Measurements from ENCODE around the gene KLF11.

KLF11 gene

DNA sequence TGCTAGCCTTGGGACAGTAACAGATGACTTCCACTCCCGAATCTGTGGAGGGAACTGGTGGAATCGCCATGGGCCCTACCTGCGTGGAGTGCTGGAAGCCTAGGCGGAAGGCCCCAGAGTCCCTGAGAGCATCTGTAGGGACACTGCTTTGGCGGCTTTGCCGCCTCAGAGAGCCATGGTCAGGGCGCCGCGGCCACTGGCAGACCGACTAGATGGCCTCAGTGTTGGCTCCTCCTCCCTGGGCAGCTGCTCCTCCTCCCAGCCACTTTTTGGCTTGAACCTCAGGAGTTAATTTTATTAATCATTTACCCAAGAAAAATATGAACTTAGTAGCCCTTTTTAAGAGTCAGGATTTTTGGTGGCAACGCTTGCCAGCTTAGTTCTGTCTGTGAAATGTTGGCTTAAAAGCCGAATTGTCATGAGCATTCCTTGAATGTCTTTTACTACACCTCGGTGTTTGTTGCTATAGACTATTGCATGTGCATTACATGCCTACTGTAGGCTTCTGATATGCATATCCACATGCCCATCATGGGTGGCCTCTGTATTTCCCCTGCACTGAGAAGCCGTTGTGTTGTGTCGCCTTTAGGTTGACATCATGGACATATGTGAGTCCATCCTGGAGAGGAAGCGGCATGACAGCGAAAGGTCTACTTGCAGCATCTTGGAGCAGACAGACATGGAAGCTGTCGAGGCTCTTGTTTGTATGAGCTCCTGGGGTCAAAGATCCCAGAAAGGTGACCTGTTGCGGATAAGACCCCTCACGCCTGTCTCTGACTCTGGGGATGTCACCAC is 2.4 kb downstream of the KLF11 start:
- no peak for DNase-seq

DNA sequence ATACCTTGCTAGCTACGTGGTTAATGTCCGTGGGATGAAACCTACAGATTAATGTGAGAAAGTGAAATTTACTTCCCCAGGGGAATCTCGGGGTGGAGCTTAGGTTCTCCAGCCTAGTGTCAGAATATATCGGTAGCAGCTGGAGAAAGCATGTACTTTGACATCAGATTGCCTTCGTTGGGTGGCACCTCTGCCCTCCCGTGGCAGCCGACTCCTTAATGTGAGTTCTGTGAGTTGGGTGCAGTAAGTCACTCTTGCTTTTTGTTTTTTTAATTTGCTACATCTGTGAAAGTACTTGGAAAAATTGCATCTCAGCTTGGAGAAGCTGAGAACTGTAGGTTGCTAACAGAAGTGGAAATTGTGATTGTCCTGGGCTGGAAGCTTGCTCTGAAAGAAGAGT is 3.6 kb downstream of the KLF11 start:
- DNase-seq: no peak

DNA sequence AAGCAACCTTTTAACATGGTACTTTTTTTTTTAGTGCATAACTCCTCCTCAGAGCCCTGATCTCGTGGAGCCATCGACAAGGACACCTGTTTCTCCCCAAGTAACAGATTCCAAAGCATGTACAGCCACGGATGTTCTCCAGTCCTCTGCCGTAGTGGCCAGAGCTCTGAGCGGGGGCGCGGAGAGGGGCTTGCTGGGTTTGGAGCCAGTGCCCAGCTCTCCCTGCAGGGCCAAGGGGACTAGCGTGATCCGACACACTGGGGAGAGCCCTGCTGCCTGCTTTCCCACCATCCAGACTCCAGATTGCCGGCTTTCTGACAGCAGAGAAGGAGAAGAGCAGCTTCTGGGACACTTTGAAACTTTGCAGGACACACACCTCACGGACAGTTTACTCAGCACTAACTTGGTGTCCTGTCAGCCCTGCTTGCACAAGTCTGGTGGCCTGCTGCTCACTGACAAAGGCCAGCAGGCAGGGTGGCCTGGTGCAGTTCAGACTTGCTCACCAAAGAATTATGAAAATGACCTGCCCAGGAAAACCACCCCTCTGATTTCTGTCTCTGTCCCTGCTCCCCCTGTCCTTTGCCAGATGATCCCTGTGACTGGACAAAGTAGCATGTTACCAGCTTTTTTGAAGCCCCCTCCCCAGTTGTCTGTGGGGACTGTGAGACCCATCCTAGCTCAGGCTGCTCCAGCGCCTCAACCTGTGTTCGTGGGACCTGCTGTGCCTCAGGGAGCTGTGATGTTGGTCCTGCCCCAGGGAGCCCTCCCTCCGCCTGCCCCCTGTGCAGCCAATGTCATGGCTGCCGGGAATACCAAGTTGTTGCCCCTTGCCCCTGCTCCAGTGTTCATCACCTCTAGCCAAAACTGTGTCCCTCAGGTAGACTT is 4.5 kb downstream of the KLF11 start:
- no peak for DNase-seq

DNA sequence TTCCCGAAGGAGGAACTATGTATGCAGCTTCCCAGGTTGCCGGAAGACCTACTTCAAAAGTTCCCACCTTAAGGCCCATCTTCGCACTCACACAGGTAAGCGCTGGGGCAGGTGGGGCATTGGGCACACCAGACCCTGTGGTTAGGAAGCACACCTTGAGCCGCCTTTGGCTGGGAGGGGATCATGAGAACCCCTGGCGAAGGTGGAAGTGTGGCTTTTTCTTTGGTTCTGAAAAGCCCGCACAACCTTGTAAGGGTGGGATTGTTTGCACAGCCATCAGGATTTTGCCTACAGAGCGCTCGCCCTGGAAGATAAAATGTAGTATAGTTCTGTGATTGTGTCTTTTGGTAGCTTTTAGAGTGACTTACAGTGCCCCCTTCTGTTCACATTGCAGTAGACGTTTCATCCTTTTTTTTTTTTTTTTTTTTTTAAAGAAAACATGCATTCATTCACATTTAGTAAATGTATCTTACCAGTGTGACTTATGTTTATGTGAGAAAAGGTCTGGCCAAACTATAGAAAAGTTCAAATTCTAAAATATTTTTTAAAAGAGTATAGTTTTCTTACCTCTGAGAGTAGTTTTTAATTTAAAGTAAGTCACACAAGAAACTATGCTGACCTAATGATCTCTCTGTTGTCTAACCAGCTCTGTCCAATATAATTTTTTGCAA is 5.3 kb downstream of the KLF11 start:
- DNase-seq: no peak

DNA sequence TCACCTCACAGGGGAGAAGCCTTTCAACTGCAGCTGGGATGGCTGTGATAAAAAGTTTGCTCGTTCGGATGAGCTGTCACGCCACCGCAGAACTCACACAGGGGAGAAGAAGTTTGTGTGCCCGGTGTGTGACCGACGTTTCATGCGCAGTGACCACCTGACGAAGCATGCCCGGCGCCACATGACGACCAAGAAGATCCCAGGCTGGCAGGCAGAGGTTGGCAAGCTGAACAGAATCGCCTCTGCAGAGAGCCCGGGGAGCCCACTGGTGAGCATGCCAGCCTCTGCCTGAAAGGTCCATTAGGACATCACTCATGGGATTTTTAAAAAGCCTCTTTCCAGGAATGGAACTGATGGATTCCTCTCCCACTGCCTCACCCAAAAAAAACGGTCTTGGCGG is 8.9 kb downstream of the KLF11 start:
- DNase-seq: no peak

DNA sequence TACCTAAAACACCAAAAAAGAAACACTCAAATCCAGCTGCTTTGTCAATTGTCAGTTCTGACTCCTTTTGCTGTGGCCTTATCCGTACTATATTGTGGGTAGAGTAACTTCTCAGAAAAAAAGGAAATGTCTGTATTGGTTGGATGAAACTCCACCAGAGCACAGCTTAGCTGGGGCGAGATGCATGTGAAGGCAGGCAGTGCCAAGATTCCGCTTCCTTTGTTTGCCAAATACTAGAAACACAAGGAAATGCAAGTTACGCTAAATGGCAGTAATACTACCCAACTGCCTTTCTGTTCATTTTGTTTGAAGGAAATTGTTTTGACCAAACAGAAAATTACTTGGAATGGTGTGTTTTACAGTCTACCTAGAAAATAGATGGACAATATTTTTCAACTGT is 10.0 kb downstream of the KLF11 start:
- DNase-seq: no peak

DNA sequence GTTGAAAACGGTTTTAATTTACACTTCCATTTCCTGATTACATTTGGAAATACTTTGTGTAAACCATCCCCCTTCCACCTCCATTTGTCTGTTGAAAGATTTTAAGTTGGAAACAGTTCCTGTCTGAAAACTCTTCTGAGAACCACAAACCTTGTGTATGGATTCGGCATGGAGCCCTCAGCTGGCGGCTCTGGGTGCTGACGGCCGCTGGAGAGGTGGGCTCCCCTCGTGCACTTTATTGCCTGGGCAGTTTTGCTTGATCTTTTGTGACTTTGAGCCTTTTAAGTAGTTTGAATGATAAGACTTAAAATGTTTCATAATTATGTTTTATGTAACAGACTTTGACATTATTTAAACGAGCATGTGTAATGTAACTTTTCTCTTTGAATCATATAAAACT is 11.1 kb downstream of the KLF11 start:
- DNase-seq: no peak

DNA sequence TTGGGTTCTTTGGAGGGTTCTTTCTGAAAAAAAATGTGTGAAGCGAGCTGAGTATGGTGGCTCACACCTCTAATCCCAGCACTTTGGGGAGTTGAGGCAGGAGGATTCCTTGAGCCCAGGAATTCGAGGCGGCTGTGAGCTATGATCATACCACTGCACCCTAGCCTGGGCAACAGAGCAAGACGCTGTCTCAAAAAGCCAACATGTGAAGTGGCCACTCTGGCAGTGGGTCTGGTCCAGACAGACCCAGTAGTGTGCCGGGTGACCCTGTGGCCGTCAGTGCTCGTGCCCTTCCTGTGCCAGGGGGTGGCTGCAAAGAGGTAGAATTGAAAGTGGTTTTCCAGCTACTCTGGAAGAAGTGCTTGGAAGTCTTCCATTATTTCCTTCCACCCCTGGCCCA is 11.6 kb downstream of the KLF11 start:
- DNase-seq: no peak

DNA sequence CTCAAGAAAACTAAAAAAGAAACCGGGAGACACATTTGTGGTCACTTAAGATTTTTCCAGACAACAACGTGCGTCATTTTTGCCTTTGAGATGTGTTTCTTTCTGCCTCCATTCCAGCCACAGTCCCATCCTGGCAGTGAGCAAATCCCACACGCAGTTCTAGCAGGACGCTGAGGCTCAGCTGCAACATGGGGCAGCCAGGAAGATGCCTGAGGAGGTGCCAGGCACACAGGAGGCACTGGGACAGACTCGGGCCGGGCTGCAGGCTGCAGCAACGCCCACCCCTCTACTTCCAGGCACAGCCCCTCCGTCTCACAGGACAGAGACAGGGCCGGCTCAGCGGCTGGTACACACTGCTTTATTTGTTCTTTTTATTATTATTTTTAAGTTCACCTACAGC is 13.1 kb downstream of the KLF11 start:
- no peak for DNase-seq

DNA sequence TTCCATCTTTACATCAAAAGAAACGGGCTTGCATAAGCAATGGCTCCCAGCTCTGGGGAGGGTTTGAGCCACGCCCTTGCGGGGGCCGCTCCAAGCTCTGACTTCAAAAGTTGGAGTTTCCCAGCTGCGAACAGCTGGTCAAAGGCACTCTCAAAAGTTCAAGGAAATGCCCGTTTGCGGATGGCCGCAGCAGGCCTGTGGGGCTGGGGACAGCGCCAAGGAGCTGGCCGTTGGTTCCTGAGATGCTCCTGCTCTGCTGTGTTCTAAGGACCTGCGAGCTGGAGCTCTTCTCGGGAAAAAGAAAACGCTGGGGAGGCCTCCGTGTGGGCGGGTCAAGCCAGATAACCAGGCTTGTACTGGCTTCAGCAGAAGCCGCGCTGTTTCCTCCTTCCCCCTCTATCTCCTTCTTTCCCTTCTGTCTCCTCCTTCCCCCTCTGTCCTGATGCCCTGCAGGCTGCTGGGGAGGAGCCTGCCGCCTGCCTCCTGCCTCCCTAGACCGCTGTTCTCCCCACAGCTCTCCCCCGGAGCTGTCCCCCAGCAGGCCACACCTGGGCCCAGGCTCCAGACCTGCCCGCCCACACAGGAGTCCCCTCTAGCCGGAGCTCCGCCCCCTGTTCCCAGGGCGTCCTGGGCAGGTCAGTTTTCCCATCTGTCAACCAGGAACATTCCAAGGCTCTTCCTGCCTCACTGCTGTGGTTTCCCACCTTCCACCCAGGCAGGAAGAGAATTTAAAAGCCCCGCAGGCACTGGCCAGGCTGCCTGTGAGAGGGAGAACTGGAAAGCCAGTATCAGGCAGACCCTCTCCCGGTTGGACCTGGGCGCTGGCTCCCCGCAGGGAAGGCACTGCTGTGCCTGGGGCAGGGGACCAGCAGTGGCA is 14.1 kb downstream of the KLF11 start:
- no peak for DNase-seq

DNA sequence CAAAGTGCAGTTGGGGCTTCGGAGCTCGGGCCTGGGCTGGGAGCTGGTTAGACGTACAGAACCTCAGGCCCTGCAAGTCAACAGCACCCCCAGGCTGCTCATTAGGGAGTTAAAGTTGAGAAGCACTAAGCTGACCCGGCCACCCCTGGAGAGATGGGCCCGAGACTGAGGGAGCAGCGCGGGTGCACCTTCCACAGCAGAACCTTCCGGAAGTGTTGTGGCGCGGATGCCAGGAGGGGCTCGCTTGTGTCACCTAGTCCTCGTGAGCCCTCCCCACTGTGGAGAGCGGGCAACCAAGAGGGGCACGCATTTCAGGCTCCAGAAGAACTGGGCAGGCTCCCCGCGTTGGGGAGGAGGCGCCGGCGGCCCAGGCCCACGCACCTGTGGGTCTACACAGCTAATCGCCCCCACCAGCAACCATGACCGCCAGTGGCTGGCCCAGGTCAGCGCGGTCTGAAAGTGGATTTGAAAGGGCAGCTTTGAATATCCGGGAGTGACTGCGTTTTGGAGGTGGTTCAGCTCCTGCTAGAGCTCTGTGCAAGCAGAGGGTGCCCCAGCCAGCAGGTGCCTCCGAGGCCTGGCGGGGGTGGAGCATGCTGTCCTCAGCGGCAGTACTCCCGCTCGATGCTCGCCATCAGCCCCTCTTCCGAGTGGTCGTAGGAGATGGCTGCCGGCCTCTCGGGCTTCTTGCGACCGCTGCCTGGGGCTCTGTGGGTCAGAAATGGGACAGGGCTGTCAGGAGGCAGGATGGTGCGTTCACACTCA is 15.1 kb downstream of the KLF11 start:
- no peak for DNase-seq

DNA sequence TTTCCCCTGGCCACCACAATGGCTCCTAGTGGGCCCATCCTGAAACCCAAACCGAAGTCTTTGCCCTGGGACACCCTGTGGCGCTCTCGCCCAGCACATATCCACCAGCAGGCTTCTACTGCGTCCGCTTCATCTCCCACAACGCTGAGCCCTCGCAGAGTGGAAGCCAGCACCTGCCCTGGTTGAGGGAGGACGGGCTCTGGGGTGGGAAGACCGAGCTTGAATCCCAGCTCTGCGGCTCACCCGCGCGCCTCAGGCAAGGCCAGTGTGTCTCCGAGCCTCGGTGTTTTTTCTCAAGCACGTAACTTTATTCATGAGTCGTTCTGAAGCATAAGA is 15.6 kb downstream of the KLF11 start:
- no peak for DNase-seq

DNA sequence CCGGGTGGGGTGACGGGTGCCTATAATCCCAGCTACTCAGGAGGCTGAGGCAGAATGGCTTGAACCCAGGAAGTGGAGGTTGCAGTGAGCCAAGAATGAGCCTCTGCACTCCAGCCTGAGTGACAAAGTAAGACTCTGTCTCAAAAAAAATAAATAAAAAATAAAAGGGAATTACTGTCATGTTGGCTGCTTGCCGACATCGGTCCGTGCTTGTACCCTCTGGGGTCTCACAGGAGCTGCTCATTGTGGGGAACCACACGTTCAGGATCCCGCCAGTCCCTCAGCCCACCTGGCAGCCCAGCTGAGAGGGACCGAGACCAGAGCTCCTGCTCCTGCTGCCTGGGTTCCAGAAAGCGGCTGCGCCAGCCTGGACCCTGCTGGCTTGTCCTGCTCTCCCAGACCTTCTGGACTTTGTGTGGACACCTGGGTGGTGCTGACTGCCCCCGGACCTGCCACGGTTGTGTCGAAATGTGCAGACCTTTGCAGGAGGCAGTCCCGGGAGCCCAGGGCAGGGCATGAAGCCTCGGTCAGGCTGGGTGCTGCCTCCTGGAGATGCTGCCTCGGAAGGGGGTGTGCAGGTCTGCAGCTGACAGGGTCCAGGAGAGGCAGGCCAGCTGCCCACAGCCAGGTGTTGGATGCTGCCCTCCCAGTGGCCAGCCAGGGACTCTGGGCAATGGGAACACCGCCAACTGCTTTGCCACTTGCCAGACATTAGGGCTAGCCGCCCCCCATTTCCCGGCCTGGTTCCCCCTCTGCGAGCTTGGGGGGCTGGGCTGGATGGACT is 16.4 kb downstream of the KLF11 start:
- DNase-seq: no peak

DNA sequence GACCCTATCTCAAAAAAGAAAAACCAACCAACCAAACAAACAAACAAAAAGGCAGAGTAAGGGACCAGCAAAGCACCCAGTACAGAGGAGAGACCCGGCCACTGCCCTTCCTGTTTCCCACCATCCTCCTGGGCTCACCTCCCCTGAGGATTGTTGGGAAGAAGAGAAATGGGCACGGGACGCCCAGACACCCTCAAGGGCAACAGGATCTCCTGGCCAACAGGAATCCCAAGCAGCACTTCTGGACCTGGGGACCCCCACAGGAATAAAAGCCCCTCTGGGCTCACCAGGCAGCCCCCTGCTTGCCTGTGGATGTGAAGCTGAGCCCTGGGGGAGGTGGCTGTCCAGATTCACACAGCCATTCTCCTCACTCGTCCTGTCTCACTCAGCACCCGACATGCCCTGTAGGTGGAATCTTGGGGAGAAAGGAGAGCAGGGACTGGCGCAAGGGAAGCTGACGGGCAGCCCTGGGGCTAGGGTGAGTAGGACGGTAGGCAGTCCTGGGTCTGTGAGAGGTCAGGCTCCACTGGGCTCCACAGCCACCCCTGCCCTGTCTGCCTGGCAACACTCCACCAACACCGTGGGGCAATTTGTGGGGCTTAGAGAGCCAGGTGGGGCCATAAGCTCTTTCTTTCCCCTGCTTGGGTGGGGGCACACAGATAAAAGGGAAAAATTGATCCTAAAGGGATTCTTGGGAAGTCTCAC is 18.0 kb downstream of the KLF11 start:
- DNase-seq: no peak

DNA sequence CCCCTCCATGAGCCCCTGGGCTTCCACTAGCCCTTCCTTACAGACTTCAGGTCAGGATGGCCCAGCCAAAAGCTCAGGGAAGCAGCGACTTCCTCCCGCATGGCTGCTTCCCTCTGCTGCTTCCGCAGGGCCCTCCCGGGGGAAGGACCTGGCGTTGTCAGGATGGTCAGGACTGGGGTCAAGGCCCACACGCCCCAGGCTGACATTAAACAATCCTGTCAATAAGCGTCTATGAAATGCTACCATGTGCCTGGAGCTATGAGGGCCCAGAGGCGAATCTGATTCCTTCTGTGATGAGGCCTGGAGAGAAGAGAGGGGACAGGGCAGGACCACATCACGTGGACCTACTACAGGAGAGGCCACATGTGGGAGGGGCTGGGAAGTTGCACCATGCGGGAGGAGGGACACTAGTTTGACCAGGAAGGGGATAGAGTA is 19.6 kb downstream of the KLF11 start:
- no peak for DNase-seq

DNA sequence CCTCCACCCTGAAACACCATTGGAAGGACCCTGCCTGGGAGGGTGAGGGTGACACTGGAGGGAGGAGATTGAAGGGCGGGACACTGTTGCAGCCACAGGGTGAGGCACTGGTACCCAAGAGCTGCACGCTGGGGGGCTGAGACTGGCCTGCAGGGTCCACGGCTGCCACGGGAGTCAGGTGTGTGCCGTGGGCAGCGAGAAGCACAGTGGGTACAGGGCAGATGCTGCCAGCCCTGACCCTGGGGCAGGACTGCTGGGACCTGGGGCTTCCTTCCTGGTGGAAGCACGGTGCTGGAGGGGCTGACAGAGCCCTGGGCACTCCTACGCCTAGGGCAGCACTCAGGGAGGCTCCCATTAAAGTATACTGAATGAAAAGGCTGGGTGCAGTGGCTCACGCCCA is 20.2 kb downstream of the KLF11 start:
- no peak for DNase-seq

DNA sequence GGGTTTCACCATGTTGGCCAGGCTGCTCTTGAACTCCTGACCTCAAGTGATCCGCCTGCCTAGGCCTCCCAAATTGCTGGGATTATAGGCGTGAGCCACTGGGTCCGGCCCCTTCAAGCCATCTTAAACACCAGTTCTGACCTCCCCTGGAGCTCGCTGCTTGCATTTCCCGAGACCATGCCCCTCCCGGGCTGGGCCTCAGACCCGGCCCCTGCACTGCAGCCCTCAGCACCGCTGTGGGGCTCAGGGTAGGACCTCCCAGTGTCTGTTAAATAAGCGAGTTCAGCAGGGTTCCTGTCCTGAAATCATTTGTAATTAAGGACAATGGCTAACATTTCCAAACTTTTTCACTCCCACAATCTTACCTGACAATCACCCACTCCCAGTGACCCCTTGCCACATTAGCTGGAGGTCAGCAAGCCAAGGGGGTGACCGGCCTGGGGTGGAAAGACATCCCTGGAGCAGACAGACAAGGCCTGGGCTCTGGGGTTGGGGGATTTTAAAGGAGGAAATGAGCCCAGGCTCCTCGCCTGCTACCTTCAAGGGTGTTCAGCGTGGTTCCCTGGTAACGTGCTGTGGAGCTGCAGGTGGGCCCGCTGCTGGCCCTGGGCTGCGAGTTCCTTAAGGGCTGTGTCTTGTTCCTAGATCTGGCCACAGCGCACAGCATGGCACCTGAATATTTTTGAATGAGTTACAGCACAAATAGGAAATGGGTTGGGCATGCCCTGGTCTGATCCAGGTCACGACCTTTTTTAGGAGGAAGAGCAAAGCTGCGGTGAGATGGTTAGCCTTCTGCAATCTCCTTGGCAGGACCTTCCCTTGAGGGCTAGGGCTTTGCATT is 21.8 kb downstream of the KLF11 start:
- DNase-seq: no peak

DNA sequence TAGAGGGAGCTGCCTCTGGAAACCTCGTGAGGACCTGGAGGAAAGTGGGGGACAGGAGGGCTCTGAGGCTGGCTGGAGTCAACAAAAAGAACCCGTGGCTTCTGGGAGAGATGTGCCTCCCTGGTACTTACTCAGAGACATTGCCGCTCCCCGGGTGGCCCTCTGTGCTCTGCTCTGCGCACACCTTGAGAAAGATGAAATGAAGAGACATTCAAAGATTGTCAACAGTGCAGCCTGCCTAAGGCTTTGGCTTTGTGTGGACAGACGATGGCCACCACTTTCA is 22.4 kb downstream of the KLF11 start:
- DNase-seq: no peak

DNA sequence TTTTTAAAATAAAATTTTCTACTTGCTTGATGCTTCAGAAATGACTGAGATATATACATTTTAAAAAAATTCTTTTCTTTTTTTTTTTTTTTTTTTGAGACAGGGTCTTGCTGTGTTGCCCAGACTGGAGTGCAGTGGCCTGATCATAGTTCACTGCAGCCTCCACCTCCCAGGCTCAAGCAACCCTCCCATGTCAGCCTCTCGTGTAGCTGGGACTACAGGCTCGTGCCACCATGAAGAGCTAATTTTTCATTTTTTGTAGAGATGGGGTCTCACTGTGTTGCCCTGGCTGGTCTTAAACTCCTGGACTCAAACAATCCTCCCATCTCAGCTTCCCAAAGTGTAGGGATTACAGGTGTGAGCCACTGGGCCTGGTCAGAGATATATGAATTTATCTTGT is 24.0 kb downstream of the KLF11 start:
- DNase-seq: no peak

DNA sequence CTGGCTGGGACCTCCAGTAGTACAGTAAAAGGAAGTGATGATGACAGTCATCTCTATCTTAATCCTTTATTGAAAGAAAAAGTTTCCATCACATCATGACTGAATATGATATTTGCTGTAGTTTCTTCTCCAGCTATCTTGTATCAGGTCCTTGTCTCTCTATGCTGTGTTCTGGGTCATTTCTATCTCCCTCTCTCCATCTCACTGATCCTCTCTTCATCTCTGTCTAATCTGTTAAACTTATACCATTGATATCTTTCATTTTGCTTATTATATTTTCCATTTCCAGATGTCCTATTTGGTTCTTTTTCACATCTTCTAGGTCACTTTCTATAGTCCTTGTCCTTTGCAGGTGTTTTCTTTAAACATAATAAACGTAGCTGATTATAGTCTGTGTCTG is 24.5 kb downstream of the KLF11 start:
- DNase-seq: no peak
